ENCODE measurements around the gene CDH4. TPM values are rescaled to one million over a fixed set of nuclear protein-coding genes. Genes with fewer than 3 reads are reported as not detected.
"Not testable (repeated sequence)": the region's sequence is repeated elsewhere in the genome, so short reads cannot be mapped to it uniquely, and the experiment has no call there.

CDH4 gene
- total RNA-seq, 1 donor from 2014 or later = under 0.01 TPM

DNA sequence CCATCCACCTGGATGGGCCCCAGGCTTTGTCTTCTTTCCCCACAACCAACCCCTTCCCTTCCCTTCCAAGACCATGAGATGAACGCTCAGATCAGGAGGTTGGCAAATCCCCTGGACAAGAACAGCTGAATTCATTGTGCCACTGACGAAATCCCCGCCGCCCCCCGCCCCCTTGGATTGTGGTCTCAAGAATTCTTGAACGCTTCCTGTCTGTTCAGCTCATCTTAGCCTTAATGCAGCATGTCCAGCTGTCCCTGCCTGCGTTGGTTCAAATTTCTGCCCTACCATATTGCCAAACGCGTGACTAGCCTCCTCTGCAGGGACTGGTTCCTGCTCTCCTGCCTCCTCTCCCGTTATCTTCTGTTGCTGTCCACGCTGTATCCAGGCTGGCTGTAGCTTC is 133.2 kb downstream of the CDH4 start:
- DNase-seq (ENCODE audit: low read depth in 2 of 2) = no peak

DNA sequence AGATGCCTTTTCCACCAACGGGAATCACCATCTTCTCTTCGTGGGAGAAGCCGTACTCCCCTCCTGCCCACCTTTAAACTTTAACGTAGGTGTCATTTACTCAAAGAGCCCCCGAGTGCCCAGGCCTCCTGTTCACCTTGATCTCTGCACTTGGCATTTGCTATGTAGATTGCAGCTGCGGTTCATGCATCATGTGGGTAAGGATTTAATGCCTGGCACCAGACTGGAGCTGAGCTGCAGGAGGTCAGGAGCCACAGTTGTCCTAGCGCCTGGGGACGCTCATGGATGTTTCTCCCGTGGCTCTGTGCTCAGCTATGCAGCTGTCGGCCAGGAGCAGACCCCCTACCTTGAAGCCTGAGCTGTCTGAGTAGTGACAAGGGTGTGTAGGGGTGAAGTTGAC is 133.7 kb downstream of the CDH4 start:
- no peak for DNase-seq (ENCODE audit: low read depth in 2 of 2)

DNA sequence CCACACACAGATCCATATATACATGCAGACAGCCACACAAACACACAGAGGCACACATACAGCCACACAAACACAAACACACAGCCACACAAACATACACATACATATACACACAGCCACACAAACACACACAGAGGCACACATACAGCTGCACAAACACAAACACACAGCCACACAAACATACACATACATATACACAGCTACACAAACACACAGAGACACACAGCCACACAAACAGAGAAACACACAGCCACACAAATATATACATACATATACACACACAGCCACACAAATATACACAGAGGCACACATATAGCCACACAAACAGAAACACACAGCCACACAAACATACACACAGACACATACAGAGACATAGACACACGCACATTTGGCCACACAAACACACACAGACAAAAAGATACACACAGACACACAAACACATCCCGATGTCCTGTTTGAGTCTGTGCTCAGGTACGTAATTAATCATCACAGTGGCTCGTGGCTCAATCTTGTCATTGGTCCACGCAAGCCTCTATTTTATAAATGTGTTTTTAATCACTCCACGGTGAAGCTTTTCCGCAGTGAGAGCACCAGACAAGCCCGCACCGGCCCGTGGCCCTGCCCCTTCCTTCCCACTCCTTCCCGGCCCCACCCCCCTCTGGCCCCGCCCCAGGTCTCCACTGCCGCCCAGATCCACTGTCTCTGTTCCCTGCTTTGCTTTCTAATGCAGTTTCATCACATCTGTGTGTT is 135.3 kb downstream of the CDH4 start:
- DNase-seq (ENCODE audit: low read depth in 2 of 2) = no peak

DNA sequence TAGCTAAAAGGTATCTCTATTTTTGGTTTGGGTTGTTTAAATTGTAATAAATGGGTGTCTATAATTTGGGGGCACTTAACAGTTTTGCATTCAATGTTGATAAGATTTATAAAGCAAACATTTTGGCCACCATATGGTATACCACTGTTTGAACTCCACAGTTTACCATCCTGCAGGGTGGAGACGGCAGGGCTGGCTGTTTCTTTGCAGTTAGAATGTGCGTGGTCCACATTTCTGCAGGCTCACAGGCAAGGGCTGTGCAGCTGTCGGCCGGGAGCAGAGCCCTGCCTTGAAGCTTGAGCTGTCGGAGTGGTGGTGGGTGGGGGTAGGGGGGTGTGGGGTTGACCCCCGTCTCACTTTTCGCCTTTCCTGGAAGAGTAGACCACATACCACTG is 135.9 kb downstream of the CDH4 start:
- DNase-seq (ENCODE audit: low read depth in 2 of 2) = no peak

DNA sequence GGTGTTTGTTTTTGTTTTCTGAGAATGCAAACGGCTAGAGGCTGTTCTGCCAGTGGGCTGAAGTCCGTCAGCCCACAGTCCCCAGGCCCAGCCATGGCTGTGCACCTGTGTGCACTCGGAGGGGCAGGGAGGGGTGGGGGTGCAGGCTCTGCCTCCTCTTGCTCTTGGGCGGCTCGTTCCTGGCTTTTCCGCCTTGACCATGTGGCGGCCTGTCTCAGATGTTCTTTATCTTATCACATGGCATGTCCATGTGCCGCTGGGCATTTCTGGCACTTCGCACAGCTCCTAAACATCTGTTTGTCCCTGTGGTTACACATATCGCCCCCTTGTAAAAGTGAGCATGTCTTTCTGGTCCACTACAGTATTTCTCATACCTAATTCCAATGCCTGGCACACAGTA is 137.0 kb downstream of the CDH4 start:
- no peak for DNase-seq (ENCODE audit: low read depth in 2 of 2)

DNA sequence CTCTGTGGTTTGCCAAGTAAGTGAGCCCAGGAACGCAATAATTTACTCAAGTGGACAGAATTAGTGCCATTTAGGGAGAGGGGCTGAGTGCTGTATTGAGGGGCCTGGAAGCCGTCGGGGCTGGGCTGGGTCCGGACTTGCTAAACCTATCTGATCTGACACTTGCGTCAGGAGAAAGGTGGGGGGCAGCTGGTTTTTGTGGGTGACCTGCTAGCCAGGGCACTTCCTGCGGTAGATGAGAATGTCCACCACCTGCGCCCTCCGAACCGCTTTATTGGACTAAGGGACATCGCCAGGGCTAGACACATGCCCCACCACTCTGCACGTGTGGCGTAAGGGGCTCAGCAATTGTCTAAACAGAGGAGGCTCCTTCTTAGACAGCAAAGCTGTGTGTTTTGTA is 139.1 kb downstream of the CDH4 start:
- DNase-seq (ENCODE audit: low read depth in 2 of 2) = no peak

DNA sequence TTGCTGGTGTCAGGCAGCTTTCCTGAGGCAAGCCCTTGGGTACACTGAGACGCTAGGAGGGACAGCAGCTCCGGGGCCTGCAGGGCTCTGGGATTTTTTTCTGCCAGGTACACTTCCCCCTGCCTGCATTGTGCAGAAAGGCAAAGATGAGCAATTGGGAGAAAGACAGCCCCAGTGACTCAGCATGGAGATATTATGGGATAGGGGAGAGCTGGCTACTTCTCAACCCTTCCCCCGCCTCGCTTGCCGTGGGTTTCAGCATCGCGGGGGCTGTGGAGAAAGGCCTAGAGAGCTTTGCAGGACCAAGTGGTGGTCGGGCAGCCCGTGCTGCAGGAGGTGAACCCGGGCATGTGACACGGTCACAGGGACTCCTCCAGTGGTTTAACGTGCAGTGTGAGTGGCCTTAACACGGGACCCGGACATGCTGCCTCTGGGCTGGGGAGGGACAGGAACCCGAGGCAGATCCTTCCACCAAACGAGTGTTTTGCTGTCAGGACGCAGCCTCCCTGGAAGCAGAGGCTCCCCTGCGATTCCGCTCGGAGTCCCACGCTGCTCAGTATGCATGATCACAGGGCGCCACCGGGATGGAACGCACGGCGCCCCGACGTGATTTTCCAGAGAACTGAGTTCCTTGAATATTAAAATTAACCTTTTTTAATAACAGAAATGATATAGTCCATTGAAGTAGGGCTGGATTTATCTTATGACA is 139.9 kb downstream of the CDH4 start:
- DNase-seq (ENCODE audit: low read depth in 2 of 2) = no peak

DNA sequence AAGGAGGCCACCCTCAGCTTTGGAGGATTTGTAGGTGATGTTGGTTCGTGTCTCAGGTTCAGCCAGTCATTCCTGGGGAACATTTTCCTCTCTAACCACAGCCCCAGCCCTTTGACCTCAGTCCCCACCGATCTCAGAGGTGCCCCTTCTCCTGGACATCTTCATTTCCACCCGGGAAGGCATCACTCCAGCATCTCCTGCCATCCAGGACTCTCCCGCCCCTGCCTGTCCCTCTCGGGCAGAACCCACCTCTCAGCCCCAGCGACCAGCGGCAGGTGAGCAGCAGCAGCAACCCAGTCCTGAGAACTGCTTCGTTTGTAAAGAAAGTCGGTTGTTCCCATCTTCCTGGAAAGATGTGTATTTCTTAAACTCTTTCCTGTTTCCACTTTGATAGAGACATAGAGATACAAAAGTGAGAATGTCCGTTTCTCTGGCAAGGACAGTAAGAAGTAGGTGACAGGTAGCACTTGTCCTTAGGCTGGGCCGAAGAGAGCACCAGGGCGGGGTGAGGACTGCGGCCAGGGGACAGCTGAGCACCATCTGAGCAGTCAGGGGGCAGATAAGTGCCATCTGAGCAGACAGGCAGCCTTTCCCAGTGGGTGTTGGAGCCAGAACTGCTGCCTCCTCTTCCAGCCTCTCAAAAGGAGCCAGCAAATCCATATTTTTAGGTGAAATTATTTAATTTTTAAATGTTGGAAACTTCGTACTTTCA is 142.2 kb downstream of the CDH4 start:
- DNase-seq (ENCODE audit: low read depth in 2 of 2) = no peak

DNA sequence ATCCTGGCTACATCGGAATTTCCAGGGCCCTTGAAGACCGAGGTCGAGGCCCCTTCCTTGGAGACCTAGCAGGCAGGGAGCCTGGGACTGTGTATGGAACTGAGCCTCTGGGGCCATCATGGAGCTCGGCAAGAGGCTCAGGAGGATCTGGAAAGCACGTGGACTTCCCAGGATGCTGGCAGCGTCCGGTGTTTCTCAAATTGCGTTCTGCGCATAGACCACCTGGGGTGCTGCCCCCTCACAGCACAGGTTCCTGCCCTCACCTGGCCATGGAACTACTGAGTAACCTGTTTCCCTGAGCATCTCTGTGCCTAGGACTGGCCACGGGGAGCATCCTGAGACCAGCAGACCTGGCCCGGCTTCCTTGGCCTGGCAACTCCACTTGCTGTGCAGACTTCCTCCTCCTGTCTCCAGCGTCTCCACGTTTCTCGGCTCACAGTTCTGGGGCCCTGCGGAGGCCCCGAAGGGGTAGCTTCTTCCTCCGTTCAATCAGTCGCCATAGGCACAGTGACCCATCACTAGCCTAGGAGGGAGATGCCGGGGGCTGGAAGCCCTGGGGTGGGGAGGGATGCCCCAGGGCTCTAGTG is 144.3 kb downstream of the CDH4 start:
- no peak for DNase-seq (ENCODE audit: low read depth in 2 of 2)

DNA sequence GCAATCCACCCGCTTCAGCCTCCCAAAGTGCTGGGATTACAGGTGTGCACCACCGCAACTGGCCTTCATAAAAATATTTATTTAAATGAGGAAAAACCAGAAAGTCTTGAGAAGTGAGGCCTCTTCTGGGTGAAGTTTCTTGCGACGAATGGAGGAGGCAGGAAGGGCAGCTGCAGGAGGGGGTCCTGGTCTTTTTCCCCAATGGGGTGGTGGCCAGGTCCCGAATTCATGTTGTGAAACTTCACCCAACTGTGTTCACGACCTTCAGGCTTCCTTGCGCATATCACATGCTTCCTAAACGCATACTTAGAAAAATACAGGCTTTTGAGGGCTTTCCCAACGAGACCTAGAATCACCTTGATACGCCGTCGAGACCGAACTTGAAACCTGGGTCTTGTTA is 145.1 kb downstream of the CDH4 start:
- no peak for DNase-seq (ENCODE audit: low read depth in 2 of 2)

DNA sequence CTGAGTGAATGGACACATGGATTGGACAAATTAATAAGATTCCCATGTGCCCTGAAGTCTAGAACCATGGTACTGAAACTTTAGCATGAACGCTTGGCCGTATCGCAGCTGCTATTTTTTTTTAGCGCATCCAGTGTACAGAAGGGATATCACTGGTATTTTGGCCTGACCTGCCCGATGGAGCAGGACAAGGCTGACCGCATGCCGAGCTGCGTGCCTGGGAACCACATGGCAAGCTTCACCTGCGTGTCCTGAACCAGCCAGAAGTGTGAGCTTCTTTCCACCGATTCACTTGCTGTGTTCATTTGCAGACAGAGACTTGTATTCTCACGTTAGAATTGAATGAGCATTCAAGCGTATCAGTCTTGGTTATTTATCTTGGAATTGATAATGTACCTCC is 145.7 kb downstream of the CDH4 start:
- no peak for DNase-seq (ENCODE audit: low read depth in 2 of 2)

DNA sequence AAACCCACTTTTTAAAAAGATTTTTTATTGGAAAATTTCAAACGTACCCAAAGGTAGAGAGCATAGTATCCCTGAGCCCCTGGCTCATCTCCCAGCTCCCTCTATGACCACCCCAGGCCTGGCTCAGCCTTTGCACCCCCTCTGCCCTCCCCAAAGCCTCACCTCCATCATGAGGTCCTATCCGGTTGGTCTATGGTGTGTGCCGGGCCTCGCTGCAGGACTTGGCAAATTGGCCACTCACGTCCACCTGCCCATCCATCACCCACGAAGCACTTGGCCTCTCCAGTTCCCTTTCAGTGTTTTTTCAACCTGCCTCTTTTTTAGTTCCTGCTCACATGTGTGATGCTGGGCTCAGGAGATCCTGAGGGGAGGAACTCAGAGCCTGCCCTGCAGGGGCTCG is 147.4 kb downstream of the CDH4 start:
- DNase-seq (ENCODE audit: low read depth in 2 of 2) = no peak

DNA sequence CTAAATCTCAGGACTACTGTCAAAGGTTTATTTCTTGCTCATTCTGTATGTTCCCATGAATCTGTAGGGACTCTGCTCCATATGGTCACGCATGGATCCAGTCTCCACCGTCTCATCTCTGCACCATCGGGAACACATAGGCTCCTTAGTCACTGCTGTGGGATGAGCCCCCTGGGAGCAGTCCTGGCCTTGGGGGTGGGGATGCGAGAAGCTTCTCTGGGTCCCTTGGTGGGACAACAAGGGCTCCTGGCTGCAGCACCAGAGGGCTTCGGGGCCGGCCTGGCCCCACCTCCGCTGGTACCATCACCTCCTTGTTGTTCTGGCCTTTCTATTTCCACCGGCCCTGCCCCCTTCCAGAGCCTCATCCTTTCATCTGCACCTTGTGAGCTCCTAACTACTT is 148.4 kb downstream of the CDH4 start:
- no peak for DNase-seq (ENCODE audit: low read depth in 2 of 2)

DNA sequence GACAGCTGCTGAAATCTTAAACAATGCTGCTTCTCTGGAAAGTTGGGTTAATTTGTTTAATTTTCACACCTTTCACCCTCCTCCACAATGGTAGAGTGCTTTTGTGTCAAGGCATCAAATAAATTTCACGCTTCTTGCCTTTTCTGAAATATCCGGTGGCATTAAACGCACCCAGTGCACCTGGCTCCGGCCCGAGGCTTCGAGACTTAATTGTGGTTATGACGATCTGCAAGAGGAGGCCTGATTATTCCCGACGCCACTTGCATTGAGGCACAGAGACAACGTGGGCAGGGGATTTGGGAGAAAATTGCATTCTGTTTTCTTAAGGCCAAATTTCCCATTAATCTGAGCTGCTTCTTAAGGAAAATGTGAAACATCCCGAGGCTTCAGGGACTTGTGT is 152.2 kb downstream of the CDH4 start:
- no peak for DNase-seq (ENCODE audit: low read depth in 2 of 2)

DNA sequence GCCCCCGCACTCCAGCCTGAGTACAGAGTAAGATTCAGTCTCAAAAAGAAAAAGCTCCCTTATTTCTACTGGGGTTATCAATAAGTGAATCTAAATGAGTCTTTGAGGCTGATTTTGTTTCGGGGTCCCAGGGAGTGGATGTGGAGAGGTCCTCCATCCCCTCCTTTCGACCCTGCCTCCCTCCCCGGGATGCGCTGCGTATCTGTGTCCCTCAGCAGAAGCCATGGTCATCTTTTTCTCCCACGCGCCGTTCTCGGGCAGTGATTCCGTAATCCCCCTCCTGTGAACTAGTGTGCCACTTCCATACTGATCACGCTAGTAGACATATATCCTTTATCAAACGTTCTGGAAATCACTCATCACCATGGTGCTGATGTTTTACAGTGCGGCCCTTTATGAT is 152.9 kb downstream of the CDH4 start:
- no peak for DNase-seq (ENCODE audit: low read depth in 2 of 2)

DNA sequence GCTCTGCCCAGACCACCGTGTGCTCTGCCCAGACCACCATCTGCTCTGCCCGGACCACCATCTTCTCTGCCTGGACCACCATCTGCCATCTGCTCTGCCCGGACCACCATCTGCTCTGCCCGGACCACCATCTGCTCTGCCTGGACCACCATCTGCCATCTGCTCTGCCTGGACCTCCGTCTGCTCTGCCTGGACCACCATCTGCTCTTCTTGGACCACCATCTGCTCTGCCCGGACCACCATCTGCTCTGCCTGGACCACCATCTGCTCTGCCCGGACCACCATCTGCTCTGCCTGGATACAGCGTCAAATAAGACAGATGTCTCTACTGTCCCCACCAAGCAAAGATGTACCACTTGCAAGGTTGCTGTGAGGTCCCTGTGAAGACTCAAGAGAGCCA is 154.7 kb downstream of the CDH4 start:
- not testable (repeated sequence) for DNase-seq (ENCODE audit: low read depth in 2 of 2)

DNA sequence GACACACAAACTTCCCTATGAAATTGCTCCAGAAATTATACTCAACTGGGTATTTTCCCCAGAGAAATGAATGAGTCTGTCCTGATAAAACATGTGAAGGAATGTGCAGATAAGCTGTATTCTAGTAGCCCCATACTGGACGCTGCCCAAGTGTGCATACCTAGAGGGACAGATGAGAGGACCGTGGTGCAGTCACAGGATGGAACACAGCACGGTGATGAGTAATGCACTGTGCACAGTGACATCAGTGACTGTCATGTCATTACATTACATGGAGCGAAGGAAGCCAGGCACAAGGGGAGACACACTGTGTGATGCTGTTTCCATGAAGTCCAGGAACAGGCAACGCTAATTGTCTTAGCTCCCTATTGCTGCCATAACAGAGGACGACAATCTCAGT is 155.5 kb downstream of the CDH4 start:
- no peak for DNase-seq (ENCODE audit: low read depth in 2 of 2)

DNA sequence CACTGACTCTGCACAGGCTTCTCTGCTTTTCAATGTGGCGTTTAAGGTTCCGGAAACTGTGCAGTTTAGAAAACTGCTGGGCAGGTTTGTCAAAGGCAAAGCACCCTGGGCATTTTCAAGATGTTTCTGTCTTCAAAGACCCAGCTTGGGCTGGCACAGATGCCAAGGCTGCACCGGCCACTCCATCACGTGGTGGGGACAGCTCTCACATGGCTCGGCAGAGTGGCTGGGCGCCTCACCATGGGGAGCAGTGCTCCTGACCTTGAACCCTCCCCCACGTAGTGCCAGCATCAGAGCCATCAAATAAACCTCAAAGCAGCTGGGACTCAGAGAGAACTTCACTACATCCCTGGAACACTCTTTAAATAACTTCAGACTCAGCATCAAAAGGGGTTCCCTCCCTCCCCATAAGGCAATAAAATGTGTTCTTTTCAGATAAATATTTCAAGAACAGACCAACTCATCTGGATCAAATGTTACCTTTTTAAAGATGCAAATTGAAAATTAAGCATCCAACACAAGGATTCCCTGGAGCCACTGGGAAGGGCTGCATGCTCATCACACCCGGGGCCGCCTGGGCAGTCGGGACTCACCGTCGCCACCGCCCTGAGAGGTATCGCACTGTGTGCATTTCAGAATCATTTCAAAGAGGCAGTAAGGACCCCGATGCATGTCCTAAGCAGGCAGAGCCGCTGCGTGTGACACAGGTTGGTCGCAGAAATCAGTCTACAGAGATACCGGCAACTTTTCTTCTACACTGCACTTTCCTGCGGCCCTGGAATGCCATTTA is 157.1 kb downstream of the CDH4 start:
- DNase-seq (ENCODE audit: low read depth in 2 of 2) = no peak

DNA sequence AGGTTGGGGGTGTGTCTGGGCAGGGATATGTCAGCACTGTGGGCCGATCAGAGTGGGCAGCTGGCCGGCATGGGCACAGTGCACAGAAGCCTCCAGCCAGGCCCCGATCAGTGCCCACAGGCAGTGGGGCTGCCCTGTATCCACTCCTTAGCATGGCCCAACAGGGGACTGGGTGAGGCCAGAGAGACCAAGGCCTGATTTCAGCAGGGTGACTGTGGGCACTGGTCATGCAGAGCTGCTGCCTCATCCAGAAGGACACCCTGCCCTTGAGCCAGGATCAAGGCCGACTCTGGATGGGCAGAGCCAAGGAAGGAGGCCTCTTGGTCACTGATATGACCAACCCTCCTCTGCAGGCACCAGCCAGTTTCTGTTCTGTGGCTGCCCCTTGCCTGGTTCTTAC is 159.7 kb downstream of the CDH4 start:
- no peak for DNase-seq (ENCODE audit: low read depth in 2 of 2)

DNA sequence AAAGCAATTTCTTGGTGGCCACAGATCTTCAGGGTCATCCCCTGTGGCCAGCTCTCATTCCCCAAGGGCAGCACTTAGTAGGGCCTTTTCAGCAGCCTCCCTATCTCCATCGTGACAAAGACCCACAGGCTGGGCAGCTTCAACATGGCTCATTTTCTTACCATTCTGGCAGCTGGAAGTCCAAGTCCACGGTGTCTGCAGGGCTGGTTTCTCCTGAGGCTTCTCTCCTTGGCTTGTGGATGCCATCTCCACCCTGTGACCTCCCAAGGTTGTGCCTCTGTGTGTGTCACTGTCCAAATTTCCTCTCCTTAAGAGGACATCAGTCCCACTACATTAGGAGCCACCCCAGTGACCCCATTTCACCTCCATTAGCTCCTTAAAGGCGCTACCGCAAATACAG is 161.7 kb downstream of the CDH4 start:
- DNase-seq (ENCODE audit: low read depth in 2 of 2) = no peak

DNA sequence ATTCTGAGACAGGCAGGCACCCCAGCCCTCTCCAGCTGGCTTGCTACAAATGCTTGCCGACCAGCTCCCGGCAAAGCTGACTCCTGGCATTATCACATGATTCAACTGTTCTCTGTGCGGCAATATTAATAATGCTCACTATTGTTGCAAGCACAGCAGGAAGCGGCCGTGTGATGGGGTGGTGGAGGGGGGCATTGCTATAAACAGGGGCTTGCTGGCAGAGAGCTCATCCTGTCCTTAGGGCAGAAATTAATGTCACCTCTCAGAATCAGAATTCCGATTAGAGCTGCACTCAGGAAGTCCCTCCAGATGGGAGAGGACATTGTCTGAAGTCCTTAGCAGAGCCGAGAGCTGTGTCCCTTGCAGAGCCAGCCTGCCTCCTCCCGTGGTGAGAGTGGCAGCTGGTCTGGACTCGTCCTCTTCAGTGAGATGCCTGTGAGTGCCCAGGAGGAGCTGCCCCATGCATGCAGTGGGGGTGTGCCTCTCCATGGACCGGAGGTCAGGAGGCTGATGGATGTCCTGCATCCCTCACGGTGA is 162.5 kb downstream of the CDH4 start:
- DNase-seq (ENCODE audit: low read depth in 2 of 2) = no peak
